Measurements from ENCODE around the gene CALML3.
"Not testable (repeated sequence)": the region's sequence is repeated elsewhere in the genome, so short reads cannot be mapped to it uniquely, and the experiment has no call there.

DNA sequence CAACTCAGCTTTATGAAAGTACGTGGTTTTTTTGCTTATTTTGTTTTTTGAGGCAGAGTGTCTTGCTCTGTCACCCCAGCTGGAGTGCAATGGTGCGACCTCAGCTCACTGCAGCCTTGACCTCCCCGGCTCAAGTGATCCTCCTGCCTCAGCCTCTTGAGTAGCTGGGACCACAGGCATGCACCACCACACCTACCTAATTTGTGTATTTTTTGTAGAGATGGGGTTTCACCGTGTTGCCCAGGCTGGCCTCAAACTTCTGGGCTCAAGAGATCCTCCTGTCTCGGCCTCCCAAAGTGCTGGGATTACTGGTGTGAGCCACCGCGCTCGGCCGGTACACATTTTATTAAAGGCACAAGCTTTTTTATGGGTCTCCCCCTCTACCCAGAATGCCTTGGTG lies 34.3 kb downstream of the CALML3 start:
- TF ChIP-seq CTCF (IDR thresholded peaks at IDR 0.05); SIN3A (IDR thresholded peaks at IDR 0.05; ENCODE audit: borderline replicate concordance, insufficient read depth, low read depth, low read length): not testable (repeated sequence)
